Natural killer cell (primary cell): ENCODE measurements around the gene CCDC197. TPM values are rescaled to one million over a fixed set of nuclear protein-coding genes. Genes with fewer than 3 reads are reported as not detected.

Experiments used
- ATAC-seq, 3 donors: fragments of 150-1000 bp in 2 of 3; fragments of 200-7000 bp in 1 of 3; cut with Tn5 transposase; 1 replicate in 1 of 3; 2 replicates in 2 of 3; pipeline ENCODE4 v1.10.0; 2021; ENCODE audit warnings: mild to moderate bottlenecking in 2 of 3, moderate library complexity in 2 of 3
- DNase-seq, 2 donors: peaks; one replicate each; pipeline versions ENCODE4 v3.0.0 to v3.0.0-alpha.2; 2013 to 2021; ENCODE audit warnings: mixed read lengths in 1 of 2
- H3K27ac ChIP-seq: one replicate; pipeline ENCODE4 v1.5.1; 2013; ENCODE audit warnings: mild to moderate bottlenecking, low read length
- H3K27me3 ChIP-seq: one replicate; pipeline ENCODE4 v1.6.1; 2013; ENCODE audit warnings: low read length; ENCODE audit not compliant: control insufficient read depth, insufficient read depth
- H3K36me3 ChIP-seq: one replicate; pipeline ENCODE4 v1.6.1; 2013; ENCODE audit warnings: low read length; ENCODE audit not compliant: control insufficient read depth, insufficient read depth
- H3K4me1 ChIP-seq: one replicate; pipeline ENCODE4 v1.6.1; 2013; ENCODE audit warnings: low read length; ENCODE audit not compliant: control insufficient read depth, insufficient read depth
- H3K4me3 ChIP-seq: one replicate; pipeline ENCODE4 v1.5.1; 2013; ENCODE audit warnings: low read length
- H3K9me3 ChIP-seq: one replicate; pipeline ENCODE4 v1.6.1; 2013; ENCODE audit warnings: low read length; ENCODE audit not compliant: control insufficient read depth, insufficient read depth
- H3K27ac Mint-ChIP-seq, 2 donors: one replicate each; pipeline ENCODE4 v1.8.0; 2022; ENCODE audit warnings: mild to moderate bottlenecking in 2 of 2, mixed read lengths in 2 of 2, moderate library complexity in 1 of 2
- H3K27me3 Mint-ChIP-seq, 2 donors: one replicate each; pipeline ENCODE4 v1.8.0; 2022; ENCODE audit warnings: low read depth in 2 of 2, mixed read lengths in 2 of 2
- H3K36me3 Mint-ChIP-seq: one replicate; pipeline ENCODE4 v1.8.0; 2022; ENCODE audit warnings: mixed read lengths
- H3K4me1 Mint-ChIP-seq, 2 donors: one replicate each; pipeline ENCODE4 v1.8.0; 2022; ENCODE audit warnings: mixed read lengths in 2 of 2
- H3K4me3 Mint-ChIP-seq: one replicate; pipeline ENCODE4 v1.8.0; 2022; ENCODE audit warnings: mild to moderate bottlenecking, moderate library complexity, mixed read lengths
- H3K9me3 Mint-ChIP-seq, 2 donors: one replicate each; pipeline ENCODE4 v1.8.0; 2022; ENCODE audit warnings: mixed read lengths in 2 of 2
- WGBS: methylation state at CpG from one replicate; pipeline ENCODE4 v1.1.7; 2013; ENCODE audit warnings: missing lambda C conversion rate; ENCODE audit not compliant: insufficient coverage; 5-methylcytosine and 5-hydroxymethylcytosine counted together
- intact Hi-C: fragments of 100-400 bp; cut with micrococcal nuclease; formaldehyde crosslinking; loops from one replicate; pipeline ENCODE4 v1.14.2; 2022
- total RNA-seq, 4 donors: library from RNA; stranded (reverse); fragments of 120-200 nt in 1 of 4; gene quantifications; one replicate each; pipeline versions ENCODE4 v1.2.3 to v1.2.4, GENCODE V29; 2013 to 2022
- TF ChIP-seq, protein P1 (sequence below): fragments of 200-600 bp; IDR thresholded peaks from one replicate; pipeline ENCODE4 v1.8.0; 2022; ENCODE audit warnings: antibody characterized with exemption

CCDC197 gene
- total RNA-seq, 3 donors from 2014 or later (not counting 1 experiment from before 2014, with no cell fraction given) = not detected

DNA sequence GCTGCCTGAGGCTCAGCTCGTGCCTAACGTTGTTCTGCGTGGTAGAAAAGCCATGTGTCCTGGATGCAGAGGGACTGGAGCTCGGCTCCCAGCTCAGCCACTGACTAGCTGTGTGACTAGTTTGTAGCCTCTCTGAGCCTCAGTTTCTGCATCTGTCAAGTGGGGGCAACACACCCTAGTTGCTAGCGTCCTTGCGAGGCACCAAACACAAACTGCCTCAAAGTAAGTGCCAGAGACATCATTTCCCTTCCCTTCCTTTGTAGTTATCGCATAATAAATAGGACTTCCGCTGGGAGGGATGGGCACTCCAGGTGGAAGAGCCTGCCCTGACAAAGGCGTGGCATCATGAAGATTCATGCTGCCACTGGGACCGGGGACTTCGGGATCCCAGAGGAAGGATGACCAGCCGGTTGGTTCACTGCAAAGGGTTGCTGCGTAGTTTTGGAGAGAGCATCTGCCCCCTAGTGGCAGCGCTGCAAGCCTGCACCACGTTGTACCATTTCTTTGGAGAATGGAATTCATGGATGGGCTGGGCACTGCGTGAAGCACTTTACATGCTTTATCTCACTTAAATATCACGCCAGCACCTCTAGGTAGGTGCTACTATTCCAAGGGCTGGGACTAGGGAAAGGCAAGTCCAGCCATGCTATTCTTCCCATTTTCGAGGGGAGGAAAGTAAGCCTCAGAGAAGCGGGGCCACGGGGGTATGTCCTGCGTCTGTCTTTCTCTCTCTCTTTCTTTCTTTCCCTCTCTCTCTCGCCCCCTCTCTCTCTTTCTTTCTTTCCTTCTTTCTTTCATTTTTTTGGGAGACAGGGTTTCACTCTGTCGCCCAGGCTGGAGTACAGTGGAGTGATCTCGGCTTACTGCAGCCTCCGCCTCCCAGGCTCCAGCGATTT lies 4.6 kb downstream of the CCDC197 start:
- peaks cover 26 to 30% of the 10 kb centered on the region in 2 donors for H3K27me3 Mint-ChIP-seq
- no peaks in the 10 kb centered on the region for H3K36me3 ChIP-seq
- no peak overlapping the region for H3K27ac ChIP-seq
- peak; percentile 68 to 97 (median 93) for ATAC-seq
- H3K4me1 ChIP-seq = peaks cover 5% of the 10 kb centered on the region
- H3K27ac Mint-ChIP-seq = no peak overlapping the region
- H3K9me3 Mint-ChIP-seq = no peaks in the 10 kb centered on the region
- peaks cover 4 to 5% of the 10 kb centered on the region in 2 donors for H3K4me1 Mint-ChIP-seq
- intact Hi-C loops = loop anchor here (1.0 to 5.0 kb wide), 4 partner anchors 31 to 344 kb away; no protein-coding TSS in a partner anchor
- no peak overlapping the region for H3K4me3 ChIP-seq
- H3K9me3 ChIP-seq = no peaks in the 10 kb centered on the region
- H3K4me3 Mint-ChIP-seq = no peak overlapping the region
- TF ChIP-seq, protein P1, sequence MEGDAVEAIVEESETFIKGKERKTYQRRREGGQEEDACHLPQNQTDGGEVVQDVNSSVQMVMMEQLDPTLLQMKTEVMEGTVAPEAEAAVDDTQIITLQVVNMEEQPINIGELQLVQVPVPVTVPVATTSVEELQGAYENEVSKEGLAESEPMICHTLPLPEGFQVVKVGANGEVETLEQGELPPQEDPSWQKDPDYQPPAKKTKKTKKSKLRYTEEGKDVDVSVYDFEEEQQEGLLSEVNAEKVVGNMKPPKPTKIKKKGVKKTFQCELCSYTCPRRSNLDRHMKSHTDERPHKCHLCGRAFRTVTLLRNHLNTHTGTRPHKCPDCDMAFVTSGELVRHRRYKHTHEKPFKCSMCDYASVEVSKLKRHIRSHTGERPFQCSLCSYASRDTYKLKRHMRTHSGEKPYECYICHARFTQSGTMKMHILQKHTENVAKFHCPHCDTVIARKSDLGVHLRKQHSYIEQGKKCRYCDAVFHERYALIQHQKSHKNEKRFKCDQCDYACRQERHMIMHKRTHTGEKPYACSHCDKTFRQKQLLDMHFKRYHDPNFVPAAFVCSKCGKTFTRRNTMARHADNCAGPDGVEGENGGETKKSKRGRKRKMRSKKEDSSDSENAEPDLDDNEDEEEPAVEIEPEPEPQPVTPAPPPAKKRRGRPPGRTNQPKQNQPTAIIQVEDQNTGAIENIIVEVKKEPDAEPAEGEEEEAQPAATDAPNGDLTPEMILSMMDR = peak; percentile 96
- H3K27me3 ChIP-seq = peaks cover 6% of the 10 kb centered on the region
- no peaks in the 10 kb centered on the region for H3K36me3 Mint-ChIP-seq
- peak; percentile 42 to 83 for DNase-seq
- WGBS = 35% methylated on average over 25 of the region's 26 CpGs

- Histone ChIP-seq H3K27ac (no peak overlapping the region), H3K27me3 (peaks cover 9% of the 10 kb centered on the region), H3K36me3 (no peaks in the 10 kb centered on the region), H3K4me1 (peaks cover 8% of the 10 kb centered on the region), H3K4me3 (no peak overlapping the region), H3K9me3 (no peaks in the 10 kb centered on the region)
- Mint-ChIP-seq H3K36me3 (no peaks in the 10 kb centered on the region), H3K4me3 (no peak overlapping the region), H3K4me1 (peaks cover 4 to 5% of the 10 kb centered on the region in 2 donors), H3K9me3 (no peaks in the 10 kb centered on the region), H3K27me3 (peaks cover 43 to 45% of the 10 kb centered on the region in 2 donors), H3K27ac (peak overlapping the region in 1 of 2 donors; percentile 0)
- intact Hi-C loops = loop anchor here (5.0 kb wide), 2 partner anchors 46 to 346 kb away; no protein-coding TSS in a partner anchor
- TF ChIP-seq, protein P1 = no peak
- DNase-seq = no peak
- 86% methylated on average over 4 of the region's 4 CpGs for WGBS
- ATAC-seq = no peak
These were observed 6.3 kb downstream of the CCDC197 start for GRCh38 chr14:94003397-94003796.

GRCh38 chr14:94004015-94004414 lies 6.9 kb downstream of the CCDC197 start:
- Histone ChIP-seq H3K9me3 (no peaks in the 10 kb centered on the region), H3K4me3 (no peak overlapping the region), H3K27ac (no peak overlapping the region), H3K4me1 (peaks cover 8% of the 10 kb centered on the region), H3K36me3 (no peaks in the 10 kb centered on the region), H3K27me3 (peaks cover 15% of the 10 kb centered on the region)
- H3K36me3 Mint-ChIP-seq = no peaks in the 10 kb centered on the region
- 86% methylated on average over 8 of the region's 8 CpGs for WGBS
- ATAC-seq (peak in 1 of 3 donors; percentile 24), DNase-seq (no peak)
- peaks cover 4 to 5% of the 10 kb centered on the region in 2 donors for H3K4me1 Mint-ChIP-seq
- H3K9me3 Mint-ChIP-seq = no peaks in the 10 kb centered on the region
- no peak overlapping the region for H3K27ac Mint-ChIP-seq
- peaks cover 44 to 45% of the 10 kb centered on the region in 2 donors for H3K27me3 Mint-ChIP-seq
- TF ChIP-seq, protein P1 = no peak
- H3K4me3 Mint-ChIP-seq = no peak overlapping the region
- intact Hi-C loops = loop anchor here (5.0 kb wide), 2 partner anchors 47 to 347 kb away; no protein-coding TSS in a partner anchor
